Left ventricle myocardium inferior (tissue), 1 donor: Measurements from ENCODE around the gene MUC6. TPM values are rescaled to one million over a fixed set of nuclear protein-coding genes. Genes with fewer than 3 reads are reported as not detected.

Experiments
- DNase-seq: peaks from one replicate; pipeline ENCODE4 v3.0.0-alpha.2; 2020
- H3K27ac ChIP-seq: fragments of 200-600 bp; replicated peaks from 2 replicates; pipeline ENCODE4 v1.8.0; 2021
- H3K27me3 ChIP-seq: fragments of 200-600 bp; 2 replicates; pipeline ENCODE4 v1.8.0; 2021; ENCODE audit warnings: low read depth
- H3K36me3 ChIP-seq: fragments of 200-600 bp; 2 replicates; pipeline ENCODE4 v1.8.0; 2021
- H3K4me1 ChIP-seq: fragments of 200-600 bp; 2 replicates; pipeline ENCODE4 v1.8.0; 2021
- H3K4me3 ChIP-seq: fragments of 200-600 bp; 2 replicates; pipeline ENCODE4 v1.8.0; 2021; ENCODE audit warnings: mild to moderate bottlenecking, moderate library complexity
- H3K9me3 ChIP-seq: fragments of 200-600 bp; replicated peaks from 2 replicates; pipeline ENCODE4 v1.8.0; 2021
- intact Hi-C: fragments of 100-400 bp; cut with micrococcal nuclease; formaldehyde crosslinking; loops from one replicate; pipeline ENCODE4 v1.11.0; 2022
- total RNA-seq: library from RNA; stranded (reverse); fragmentation: NEBNext Ultra II Directional; extraction: Animal tissue kit (Norgen Biotek cat#: 25700); gene quantifications from one replicate; pipeline ENCODE4 v1.2.1, GENCODE V29; 2021
- TF ChIP-seq, protein P1 (sequence below): fragments of 200-600 bp; IDR thresholded peaks from 2 replicates; pipeline ENCODE4 v1.8.0; 2021; ENCODE audit warnings: antibody characterized with exemption, mild to moderate bottlenecking, borderline replicate concordance
- donor health status: DM: no; HTN: yes; CAD: no; lungs with severe emphysema.

Gene MUC6
- total RNA-seq, 1 donor from 2014 or later = not detected

DNA sequence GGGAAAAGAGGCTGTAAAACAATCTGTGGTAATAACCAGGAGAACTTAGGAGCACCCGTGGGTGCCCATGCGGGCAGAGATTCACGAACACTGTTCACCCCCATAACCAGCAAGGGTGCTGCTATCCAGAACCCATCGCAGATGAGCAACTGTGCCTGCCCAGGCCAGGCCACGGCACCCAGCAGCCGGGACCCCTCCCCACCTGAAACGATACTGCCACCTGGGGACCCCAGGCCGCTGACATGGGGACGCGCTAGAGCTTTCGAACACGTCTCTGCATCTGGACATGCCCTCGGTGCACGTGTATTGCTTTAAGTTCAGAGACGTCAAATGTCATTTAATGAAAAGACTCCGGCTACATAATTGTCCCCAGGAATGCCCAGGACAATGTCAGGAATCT lies 23.9 kb upstream of the MUC6 start:
- H3K27ac ChIP-seq = no peak overlapping the region
- no peaks in the 10 kb centered on the region for H3K36me3 ChIP-seq
- TF ChIP-seq, protein P1, sequence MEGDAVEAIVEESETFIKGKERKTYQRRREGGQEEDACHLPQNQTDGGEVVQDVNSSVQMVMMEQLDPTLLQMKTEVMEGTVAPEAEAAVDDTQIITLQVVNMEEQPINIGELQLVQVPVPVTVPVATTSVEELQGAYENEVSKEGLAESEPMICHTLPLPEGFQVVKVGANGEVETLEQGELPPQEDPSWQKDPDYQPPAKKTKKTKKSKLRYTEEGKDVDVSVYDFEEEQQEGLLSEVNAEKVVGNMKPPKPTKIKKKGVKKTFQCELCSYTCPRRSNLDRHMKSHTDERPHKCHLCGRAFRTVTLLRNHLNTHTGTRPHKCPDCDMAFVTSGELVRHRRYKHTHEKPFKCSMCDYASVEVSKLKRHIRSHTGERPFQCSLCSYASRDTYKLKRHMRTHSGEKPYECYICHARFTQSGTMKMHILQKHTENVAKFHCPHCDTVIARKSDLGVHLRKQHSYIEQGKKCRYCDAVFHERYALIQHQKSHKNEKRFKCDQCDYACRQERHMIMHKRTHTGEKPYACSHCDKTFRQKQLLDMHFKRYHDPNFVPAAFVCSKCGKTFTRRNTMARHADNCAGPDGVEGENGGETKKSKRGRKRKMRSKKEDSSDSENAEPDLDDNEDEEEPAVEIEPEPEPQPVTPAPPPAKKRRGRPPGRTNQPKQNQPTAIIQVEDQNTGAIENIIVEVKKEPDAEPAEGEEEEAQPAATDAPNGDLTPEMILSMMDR = no peak
- peaks cover 20% of the 10 kb centered on the region for H3K9me3 ChIP-seq
- peaks cover 17% of the 10 kb centered on the region for H3K4me1 ChIP-seq
- intact Hi-C loops = no loop called here
- no peak overlapping the region for H3K4me3 ChIP-seq
- H3K27me3 ChIP-seq = peaks cover 41% of the 10 kb centered on the region
- DNase-seq = no peak

DNA sequence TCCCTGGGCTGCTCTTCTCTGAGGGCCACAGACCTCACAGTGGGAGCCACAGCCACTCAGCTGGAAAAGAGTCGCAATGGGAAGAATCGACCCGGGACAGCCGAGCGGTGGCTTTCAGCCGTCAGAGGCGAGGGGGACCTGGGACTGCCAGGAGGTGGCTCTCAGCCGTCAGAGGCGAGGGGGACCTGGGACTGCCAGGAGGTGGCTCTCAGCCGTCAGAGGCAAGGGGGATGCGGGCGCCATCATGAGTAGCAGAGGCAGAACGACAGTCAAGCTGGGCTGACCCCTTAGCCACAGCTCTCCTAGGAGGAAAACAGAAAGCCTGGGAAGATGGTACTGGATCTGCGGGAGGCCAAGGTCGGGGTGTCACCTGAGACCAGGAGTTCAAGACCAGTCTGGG lies 23.2 kb upstream of the MUC6 start:
- DNase-seq = no peak
- TF ChIP-seq, protein P1 = no peak
- Histone ChIP-seq H3K27ac (no peak overlapping the region), H3K27me3 (peaks cover 48% of the 10 kb centered on the region), H3K36me3 (no peaks in the 10 kb centered on the region), H3K4me1 (peaks cover 17% of the 10 kb centered on the region), H3K9me3 (peaks cover 20% of the 10 kb centered on the region), H3K4me3 (no peak overlapping the region)
- intact Hi-C loops = no loop called here

DNA sequence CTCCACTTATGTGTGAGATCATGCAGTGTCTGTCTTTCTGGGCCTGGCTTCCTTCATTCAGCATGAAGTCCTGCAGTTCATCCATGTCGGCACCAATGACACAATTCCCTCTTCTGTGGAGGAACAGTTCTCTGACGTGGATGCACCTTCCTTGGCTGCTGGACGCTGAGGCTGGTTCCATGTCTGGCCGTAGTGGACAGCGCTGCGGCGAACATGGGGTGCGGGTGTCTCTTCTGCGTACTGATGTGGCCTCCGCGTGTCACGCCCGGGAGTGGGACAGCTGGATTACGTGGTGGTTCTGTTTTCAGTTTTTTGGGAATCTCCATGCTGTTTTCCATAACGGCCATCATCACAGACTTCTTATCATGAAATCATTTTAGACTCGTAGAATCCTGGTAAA lies 21.3 kb upstream of the MUC6 start:
- intact Hi-C loops = no loop called here
- H3K9me3 ChIP-seq = peaks cover 17% of the 10 kb centered on the region
- no peak for DNase-seq
- TF ChIP-seq, protein P1 = no peak
- no peaks in the 10 kb centered on the region for H3K36me3 ChIP-seq
- no peak overlapping the region for H3K27ac ChIP-seq
- peaks cover 67% of the 10 kb centered on the region for H3K27me3 ChIP-seq
- no peak overlapping the region for H3K4me3 ChIP-seq
- H3K4me1 ChIP-seq = peaks cover 7% of the 10 kb centered on the region

DNA sequence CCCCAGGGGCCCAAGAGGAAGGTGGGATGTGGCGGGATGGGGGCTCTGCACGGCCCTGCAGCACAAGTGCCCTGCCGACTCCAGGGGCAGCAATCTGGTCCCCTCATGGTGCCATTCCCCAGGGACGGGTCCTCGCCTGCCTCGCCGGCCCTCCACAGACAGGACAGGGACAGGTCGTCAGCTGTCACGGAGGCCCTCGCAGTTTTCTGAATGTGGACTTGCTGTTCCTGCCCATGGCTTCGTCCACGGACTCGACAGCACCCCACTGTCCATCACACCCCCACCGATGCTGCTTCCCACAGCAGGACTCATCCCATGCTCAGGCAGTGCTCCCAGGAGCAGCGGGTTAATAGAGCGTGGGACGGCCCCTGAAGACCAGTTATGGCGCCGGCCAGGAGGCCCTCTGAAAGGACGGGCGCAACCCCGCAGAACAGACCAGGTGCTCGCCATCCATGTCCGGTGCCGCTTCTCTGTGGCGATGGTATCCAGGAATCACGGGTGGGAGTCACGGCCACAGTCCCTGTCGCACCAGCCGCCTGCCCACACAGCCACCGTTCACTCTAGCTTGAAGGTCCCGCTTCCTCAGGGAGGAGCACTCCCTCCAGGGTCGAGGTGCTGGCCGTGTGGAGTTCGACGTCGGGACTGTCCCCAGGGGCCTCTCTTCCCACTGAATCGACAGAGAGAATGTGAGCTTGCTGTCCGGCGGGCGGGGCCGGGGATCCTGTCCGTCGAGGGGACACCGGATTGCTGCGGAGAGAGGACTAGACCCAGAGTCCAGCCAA lies 19.7 kb upstream of the MUC6 start:
- Histone ChIP-seq H3K9me3 (peaks cover under 1% of the 10 kb centered on the region), H3K27ac (no peak overlapping the region), H3K27me3 (peaks cover 84% of the 10 kb centered on the region), H3K36me3 (no peaks in the 10 kb centered on the region), H3K4me3 (no peak overlapping the region), H3K4me1 (peaks cover 12% of the 10 kb centered on the region)
- TF ChIP-seq, protein P1 = no peak
- intact Hi-C loops = no loop called here
- DNase-seq = no peak

DNA sequence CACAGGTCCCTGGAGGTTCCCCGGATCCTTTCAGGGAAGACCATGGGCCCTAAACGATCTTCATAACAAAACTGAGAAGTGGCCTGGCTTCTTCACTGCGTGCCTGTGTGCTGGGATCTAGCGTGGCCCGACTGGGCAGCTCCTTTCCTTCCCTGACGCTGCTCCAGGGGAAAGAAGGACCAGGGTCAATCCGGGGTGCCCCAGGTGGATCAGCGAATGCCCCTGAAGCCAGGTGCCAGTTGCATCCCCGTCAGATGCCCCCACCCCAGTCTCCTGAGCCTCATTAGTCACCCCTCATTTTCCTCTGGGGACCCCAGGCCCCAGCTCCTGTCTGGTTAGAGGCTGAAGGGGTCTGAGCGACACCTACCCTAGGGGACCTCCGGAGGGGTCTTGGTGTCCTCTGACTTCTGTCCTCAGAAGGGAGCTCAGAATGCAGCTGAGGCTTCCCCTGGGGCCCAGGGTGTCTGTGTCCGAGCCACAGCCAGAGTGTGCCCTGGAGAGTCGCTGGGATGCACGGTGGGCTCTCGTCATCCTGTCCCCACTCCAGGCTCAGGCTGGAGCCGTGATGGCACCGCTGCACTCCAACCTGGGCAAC lies 18.7 kb upstream of the MUC6 start:
- Histone ChIP-seq H3K27me3 (peaks cover 93% of the 10 kb centered on the region), H3K4me1 (peaks cover 8% of the 10 kb centered on the region), H3K9me3 (no peaks in the 10 kb centered on the region), H3K27ac (no peak overlapping the region), H3K4me3 (no peak overlapping the region), H3K36me3 (no peaks in the 10 kb centered on the region)
- intact Hi-C loops = no loop called here
- no peak for DNase-seq
- TF ChIP-seq, protein P1 = no peak
